GOT3 (cell line): ENCODE results near the gene DLG2.
"Not testable (repeated sequence)": the region's sequence is repeated elsewhere in the genome, so short reads cannot be mapped to it uniquely, and the experiment has no call there.

Experiments
- DNase-seq: peaks from one replicate; lab custom pipeline; 2025; ENCODE audit warnings: mixed read lengths; lab: John Stamatoyannopoulos, UW

The DLG2 gene

DNA sequence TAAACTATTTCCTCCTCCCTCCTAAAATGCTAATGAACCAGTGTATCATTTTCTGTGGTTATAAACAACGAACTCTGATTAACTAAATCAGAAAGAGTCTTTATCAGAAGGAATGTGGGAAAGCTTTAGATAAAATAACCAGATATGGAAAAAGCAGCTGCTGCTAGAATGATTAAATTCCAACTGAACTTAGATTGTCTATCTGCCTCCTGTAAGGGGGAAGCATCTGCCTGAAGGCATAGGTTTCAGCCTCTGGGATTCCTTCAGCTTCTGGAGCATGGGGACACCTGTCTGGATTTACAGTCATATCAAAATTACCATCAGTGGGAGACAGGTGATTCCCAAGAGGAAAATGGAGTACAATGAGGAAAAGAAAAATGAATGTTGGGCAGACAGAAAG lies 1245.5 kb downstream of the DLG2 start:
- DNase-seq: no peak

DNA sequence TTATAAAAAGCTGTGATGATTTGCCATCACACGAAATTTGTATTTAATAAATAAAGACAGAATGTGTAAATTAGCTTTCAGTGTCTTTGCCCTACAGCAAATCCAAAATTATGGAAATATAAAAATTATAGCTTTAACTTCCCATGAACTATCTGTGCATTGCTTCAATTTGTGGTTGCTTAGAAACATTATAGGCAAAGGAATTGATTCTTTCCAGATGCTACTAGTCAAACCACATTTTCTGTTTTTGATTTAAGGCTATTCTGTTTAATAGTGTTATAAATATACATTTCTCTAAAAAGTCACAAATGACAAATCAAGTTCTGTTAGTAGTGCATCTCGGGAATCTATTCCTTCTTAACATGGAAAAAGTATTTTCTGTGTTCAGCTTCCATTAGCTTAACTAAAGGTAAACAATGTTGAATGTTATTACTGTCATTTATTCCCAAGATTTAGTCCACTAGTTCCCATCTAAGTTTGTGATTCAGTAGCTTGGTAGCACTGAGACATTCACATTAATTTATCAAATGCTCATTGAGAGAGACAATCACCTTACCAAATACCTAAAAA lies 1254.7 kb downstream of the DLG2 start:
- no peak for DNase-seq

DNA sequence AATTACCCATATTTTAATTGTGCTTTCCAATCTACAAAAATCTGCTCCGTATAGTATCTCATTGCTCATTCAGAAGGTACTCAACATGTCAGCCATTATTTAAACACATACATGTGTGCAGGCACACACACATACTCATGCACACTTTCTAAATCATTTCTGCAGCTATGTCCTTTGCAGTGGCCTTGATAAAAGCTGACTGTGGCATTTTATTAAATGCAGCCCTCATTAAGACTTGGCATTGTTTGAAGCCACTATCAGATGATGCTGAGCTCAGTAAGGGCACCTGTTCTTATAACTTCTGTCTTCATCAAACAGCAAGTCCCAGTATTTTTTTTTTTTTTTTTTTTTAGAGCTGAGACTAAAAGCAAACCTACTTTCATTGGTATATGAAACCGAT lies 1269.1 kb downstream of the DLG2 start:
- no peak for DNase-seq

DNA sequence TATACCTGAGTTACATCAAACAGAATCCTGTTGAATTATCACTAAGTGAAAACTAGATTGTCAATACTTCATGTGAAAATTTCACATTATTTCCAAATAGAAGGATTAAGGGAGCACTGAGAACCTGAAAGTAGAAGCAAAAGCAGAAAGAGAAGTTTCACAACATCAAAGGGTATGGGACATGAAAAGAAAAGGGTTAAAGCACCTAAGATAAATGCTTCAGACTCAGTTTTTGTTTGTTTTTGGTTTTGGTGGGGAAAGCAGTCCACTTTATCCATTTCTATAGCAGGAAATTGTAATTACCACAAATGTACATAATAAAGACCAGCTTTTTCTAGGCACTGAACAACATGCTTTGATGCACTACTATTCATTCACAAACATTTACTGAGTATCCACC lies 1271.2 kb downstream of the DLG2 start:
- DNase-seq: no peak

DNA sequence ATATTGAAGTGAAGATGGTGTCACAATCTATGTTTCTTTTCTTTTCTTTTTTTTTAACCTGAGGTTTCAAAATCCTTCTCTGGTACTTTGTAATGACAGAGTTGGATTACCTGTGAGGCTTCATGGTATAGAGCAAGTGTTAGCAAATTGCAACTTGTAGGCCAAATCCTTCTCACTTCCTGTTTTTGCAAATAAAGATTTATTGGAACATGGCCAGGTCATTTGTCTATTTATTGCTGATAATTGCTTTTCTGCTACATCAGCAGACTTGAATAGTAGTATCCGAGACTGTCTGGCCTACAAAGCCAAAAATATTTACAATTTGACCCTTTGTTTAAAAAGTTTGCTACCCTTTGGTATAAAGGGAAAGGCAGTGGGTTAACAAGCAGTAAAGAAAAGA lies 1281.5 kb downstream of the DLG2 start:
- DNase-seq: no peak

DNA sequence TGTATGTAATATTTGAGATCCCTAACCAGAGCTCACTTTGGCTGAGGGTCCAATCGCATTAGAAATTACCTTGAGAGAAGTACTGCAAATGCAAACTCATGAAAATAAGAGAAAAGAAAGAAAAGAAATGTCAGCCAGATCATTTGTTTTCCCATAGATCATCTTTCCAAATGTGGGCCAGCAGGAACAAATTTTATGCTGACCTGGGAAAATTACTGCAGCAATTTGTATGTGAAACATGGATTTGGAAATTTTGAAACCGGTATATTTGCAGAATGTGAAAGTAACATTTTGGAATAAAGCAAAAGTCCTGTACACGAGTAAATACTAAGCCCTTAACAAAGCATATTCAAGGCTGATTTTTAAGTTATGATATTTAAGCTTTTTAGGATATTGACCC lies 1282.1 kb downstream of the DLG2 start:
- DNase-seq: no peak

DNA sequence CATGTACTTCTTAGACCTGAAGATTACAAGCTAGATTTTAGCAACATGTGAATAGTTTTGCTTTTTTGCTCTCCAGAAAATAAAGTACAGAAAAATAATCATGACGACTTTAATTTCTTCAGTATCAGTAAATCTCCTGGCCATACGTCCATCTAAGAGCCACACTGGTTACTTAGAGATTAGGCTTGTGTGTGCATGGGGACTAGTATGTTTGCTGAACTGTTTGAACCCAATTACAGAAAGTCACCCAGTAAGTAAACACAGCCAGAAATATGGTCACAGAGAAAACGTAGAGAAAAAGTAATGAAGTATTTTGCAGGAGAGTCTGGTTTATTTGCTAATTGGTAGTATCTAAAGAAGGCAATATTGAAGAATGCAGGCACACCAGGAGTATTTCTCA lies 1287.3 kb downstream of the DLG2 start:
- no peak for DNase-seq

DNA sequence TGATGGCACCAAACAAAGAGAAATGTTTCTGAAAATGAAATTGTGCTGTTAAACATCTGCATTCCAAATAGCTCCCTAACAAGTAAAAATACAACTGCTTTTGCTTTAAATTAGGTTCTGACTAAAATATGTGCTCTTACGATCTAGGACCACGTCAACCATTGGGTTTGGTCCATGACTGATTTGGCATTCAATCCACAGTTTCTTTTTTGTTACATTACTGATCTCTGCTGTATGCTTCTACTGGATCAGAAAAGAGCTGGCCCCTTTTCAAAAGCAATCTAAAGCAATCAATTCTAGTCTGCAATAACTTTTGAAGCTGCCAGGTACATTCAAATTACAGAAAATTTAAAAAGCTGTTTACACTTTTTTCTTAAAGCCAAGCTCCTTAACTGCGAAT lies 1293.9 kb downstream of the DLG2 start:
- DNase-seq: no peak

DNA sequence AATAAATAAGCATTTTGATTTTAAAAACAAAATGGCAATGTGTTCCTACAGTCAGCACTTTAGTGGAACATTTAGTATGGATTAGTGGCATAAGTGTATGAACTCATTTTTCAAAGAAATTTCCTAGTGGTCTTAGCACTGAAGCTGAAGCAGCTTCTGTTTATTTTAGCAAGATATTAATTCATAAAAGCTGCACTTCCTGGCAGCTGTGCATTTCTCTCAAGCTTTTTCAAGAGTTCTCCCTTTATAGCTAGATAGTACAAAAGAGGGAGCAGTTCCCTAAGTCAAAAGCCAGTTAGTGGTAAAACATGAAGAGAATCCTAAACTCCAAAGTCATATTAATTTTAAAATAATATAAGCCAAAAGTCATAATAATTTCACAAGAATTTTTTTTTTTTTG lies 1304.9 kb downstream of the DLG2 start:
- no peak for DNase-seq

DNA sequence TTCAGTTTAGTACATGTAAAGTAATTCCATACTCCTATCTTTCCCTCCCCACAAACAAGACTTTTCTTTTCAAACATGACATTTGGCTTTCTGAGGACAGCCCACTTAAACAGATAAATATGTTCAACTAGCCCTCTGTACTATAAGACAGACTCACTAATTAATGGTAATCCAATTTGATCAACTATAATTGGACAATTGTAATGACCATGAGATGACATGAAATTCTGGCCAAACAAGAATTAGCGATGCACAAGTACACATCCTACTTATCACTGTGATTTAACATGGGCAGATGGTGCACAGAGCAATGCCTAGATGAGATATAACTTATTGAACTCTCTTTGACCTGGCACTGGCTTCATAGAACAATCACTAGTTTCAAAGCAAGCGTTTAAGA lies 1307.3 kb downstream of the DLG2 start:
- no peak for DNase-seq

DNA sequence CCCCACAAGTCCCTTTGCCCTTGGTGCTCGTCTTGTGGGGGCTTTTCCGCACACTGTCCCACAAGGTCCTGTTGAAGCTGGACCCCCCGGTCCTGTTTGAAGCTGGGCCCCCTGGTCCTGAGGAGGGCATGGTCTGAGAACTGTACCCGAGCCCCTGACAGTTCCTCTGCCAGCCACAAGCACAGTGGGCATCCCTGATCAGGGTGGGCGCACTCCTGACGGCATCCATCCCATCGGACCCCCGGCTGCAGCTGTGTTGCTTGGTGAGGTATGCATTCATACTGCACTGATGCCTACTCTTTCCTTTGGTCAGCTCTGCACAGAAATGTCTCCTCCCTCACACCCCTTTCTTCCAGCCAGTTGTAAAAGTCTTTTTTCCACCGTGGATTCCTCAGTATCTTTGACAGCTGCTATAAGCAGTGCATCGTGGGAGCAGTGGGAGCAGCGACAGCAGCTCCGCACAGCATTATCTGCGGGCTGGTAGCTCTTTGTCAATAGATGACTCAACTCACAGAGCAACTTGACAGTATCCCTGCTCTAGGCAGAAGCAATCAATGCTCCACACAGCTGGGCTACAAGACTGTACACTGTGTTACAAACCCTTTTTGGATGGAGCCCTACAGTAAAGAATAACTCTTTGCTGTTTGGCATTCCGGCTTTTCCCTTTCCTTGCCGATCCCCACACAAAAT lies 1310.1 kb downstream of the DLG2 start:
- DNase-seq: no peak

DNA sequence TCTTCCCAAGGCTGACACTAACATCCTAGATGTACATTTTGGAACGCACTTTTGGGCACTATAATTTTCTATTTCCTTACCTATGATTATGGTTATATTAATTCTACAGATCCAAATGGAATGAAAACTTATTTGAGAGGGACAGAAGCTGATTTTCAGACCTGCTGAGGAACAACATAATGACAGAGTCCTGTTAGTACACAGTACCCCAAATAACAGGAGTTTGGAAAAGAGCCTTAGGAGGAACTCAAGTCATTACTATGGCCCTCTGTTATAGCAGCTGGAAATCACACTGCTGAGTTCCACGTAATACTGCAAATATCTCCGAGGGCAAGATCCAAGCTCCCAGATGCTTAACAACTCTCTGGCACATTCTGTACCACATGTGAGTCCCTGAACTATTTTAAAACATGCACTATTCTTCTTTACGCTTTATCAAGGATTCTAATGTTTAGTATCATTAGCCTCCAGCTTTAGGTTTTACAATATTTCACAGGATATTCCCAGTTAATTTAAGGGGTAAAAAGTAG lies 1313.2 kb downstream of the DLG2 start:
- no peak for DNase-seq

DNA sequence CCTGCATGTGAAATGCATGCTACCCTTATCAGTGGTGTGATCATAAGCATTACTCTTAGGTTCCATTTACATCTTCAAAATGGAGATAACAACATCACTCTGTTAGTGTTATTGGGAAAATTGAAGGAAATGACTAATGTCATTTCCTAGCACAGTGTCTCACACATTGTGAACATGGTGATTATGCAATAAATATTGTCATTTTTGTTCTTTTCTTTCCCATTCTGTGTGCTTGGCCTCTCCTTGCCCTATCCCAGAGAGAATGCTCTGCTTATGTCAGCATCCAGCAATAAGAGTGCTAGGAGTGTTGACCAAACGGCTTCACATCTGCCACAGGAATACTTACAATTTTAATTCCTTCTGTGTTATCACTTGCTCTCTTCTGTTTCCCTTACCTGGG lies 1316.9 kb downstream of the DLG2 start:
- DNase-seq: no peak

DNA sequence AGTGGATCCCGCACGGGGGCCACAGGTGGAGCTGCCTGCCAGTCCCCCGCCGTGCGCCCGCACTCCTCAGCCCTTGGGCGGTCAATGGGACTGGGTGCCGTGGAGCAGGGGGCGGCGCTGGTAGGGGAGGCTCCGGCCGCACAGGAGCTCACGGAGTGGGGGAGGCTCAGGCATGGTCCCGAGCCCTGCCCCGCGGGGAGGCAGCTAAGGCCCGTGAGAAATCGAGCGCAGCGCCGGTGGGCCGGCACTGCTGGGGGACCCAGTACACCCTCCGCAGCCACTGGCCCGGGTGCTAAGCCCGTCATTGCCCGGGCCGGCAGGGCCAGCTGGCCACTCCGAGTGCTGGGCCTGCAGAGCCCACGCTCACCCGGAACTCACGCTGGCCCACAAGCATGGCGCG lies 1318.7 kb downstream of the DLG2 start:
- DNase-seq: not testable (repeated sequence)

DNA sequence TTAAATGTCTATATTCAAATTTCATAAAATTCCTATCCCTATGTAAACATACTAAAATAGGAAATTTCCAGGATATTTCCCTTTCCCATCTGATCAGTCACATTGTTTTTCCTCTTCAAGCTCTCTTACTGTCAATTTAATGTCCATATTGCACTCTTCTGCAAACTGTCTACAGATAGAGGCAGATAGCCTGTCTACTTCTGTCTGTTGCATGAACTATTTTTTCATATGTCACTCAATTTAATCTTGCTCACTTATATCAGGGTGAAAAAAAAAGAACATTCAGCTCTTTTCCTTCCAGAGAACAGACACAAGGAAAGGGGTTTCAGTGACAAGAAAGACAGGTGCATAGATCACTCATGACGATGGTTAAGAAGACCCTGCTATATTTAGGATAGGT lies 1327.1 kb downstream of the DLG2 start:
- DNase-seq: no peak

DNA sequence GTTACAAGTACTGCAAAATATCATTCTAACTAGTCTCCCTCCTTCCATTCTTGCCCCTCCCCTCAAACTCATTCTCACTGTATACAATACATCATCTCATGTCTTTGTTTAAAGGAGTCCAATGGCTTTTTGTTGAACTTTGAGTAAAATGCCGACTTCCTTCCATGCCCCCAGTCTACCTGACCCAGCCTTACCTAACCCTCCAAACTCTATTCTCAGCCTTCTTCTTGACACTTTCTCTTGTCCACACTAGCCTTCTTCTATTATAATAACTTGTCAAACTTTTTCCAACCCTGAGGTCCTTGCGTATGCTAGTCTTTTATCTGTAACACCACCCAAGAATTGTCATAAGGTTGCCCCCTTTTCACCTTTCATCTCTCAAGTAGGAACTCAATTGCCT lies 1329.6 kb downstream of the DLG2 start:
- DNase-seq: no peak

DNA sequence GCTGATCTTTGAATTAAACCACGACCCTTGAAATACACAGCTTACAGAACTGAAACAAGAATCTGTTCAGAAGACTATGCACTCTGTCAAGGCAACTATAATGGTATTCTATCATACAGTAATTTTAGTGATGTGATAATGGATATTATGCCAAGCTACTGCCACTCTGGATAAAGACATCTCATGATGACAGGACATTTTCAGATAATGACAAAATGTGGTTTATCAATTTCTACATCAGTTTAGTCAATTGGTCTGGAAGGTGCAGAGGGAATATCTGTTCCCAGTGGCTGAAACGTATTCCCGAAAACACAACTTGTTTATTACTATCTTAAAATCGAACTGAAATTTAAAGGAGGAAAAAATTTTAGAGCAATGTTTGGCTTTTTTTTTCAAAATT lies 1331.3 kb downstream of the DLG2 start:
- no peak for DNase-seq

DNA sequence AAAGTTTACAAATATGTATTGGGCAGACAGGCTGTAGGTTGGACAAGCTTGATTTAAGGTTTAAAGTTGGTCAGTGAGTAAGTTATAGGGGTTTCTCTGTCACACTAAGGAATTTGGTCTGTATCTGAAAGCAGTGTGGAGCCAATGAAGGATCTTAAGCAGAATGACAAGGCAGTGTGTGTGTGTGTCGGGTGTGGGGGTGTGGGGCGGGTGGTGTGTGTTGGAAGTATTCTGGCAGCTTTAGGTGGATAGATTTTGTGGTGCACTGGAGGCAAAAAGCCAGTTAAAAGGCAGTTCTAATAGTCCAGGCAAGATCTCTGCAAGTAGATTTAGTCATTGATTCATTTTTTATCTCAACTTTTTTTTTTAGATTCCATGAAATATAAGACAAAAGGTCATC lies 1334.2 kb downstream of the DLG2 start:
- DNase-seq: no peak

DNA sequence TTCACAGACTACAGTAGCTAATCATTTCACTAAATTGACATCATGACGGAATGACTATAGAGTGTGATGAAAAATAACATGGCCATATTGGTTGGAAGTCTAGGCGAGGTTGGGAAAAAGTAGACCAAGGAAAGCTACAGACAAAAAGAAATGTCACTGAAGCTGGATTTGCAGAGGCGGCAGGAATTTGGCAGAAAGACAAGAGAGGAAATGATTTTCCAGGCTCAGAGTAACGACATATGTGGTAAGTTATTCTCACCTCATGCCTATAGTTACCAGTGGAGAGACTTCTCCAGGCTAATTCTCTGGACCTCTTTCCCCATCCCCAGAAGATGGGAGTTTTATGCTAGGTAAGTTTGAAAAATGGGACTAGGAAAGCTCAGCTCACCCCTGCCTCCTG lies 1335.1 kb downstream of the DLG2 start:
- no peak for DNase-seq

DNA sequence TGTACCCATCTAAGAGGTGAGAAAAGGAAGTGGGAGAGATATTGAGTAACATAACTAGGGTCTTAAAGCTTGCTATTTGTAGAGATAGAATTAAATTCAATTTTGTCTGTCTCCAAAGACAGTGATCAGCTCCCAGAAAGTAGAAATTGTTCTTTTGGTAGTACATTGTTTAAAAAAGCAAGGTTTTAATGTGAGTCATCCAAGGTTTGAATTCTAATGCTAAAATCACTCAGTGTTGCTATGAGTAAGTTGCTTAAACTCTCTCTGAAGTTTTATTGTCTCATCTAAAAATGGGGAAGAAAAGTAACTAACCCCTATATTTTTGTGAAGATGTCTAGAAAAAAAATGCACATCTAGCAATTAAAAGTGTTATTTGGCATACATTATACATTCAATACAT lies 1336.5 kb downstream of the DLG2 start:
- no peak for DNase-seq

DNA sequence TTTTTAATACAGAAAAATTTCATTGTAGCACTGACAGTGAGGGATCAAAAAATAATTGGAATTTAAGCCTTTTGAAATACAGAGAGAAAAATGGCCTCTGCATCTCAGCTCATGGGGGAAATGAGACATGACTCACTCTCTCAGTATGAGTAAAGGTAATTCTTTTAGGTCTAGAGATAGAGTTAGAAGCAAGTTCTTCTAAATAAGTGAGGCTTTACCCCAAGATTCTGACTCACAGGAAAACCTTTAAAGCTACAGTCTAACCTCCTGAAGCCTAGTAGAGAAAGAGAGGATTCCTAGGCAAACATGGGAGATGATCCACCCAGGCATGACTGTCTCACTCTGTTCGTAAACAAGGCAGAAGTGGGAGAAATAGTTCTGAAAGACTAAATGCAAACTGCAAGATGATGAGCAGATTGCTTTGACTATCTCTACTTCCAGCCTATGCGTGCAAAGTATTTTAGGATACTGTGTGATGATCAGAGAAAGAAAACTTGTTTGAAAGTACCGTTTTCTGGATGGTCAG lies 1337.7 kb downstream of the DLG2 start:
- DNase-seq: no peak

DNA sequence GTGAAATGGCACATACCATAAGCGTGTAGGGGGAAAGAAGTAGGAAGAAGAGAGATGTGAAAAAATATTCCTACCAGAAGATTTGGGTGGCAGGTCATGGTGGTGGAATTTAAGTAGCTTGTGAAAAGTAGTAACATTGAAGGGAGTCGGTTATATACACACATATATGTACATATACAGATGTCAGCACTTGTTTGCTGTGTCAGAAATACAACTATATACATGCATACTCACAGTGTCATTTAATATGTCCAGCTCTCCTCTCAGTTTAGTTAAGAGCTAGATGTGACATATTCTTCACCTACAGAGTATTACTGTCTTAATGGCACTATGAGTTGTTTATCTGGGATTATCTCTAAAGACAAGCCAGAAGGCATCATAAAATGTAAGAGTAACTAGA lies 1353.6 kb downstream of the DLG2 start:
- no peak for DNase-seq

DNA sequence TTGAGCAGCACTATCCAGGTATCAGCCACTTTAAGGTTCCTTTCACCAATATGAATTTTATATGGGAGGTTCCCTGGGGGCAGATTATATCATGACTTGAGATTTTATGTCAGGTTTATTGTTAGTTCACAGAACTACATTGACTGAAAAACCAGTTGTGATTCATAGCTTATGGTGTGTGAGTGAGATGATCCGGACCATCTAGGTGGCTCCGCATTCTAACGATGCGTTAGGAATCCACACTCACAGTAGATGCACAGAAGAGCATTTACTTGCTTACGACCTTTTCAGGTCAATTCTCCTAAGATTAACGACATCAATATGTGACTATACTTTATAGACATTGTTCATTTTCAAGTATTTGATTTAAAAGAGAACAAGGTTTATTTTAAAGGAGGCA lies 1356.7 kb downstream of the DLG2 start:
- no peak for DNase-seq

DNA sequence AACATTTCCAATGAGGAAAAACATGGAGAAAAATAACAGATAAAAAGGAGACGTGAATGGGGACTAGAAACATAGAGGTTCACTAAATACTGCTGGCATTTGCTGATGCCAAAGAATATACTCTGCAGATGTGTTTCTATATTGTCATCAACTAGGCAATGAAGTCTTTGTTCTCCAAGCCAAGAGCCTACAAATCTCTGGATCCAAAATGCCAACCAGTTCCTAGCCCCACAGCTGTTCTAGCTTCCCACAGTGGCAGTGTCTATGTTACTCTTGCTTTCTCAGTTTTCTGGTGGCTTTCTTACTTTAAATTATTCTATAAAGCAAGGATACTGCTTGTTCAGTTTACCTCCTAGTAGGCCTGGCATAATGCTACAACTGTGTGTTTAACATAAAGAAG lies 1363.1 kb downstream of the DLG2 start:
- DNase-seq: no peak
